HG03571 (cell line): Measurements from ENCODE around the gene TMEM132D.

ENCODE experiments used
- ATAC-seq: cut with Tn5 transposase; IDR thresholded peaks from one replicate; pipeline ENCODE4 v1.9.1; 2021; ENCODE audit not compliant: unreplicated experiment

The TMEM132D gene

GRCh38 chr12:129028844-129029243 lies 875.0 kb downstream of the TMEM132D start:
- no peak for ATAC-seq

- ATAC-seq = no peak
These were observed 878.8 kb downstream of the TMEM132D start for GRCh38 chr12:129025055-129025454.
